Ishikawa (cell line): ENCODE measurements around the gene LMOD3.

Experiments
- CEBPB ChIP-seq: IDR thresholded peaks from 2 replicates; pipeline ENCODE4 v1.6.1; 2012
- CREB1 ChIP-seq: IDR thresholded peaks from 2 replicates; pipeline ENCODE4 v1.6.1; 2012; ENCODE audit warnings: low read depth
- FOXM1 ChIP-seq: IDR thresholded peaks from 2 replicates; pipeline ENCODE4 v1.6.1; 2012; ENCODE audit warnings: low read depth, borderline replicate concordance
- NFIC ChIP-seq: IDR thresholded peaks from 2 replicates; pipeline ENCODE4 v1.6.1; 2012
- RAD21 ChIP-seq: IDR thresholded peaks from 2 replicates; pipeline ENCODE4 v1.6.1; 2012; ENCODE audit warnings: low read depth
- TAF1 ChIP-seq: IDR thresholded peaks from 2 replicates; pipeline ENCODE4 v1.6.1; 2012; ENCODE audit warnings: low read depth, mild to moderate bottlenecking
- TCF12 ChIP-seq: IDR thresholded peaks from 2 replicates; pipeline ENCODE4 v1.6.1; 2012; ENCODE audit warnings: low read depth
- TEAD4 ChIP-seq: IDR thresholded peaks from 2 replicates; pipeline ENCODE4 v1.6.1; 2012
- YY1 ChIP-seq: IDR thresholded peaks from 2 replicates; pipeline ENCODE4 v1.6.1; 2012; ENCODE audit warnings: low read depth
- ZBTB7A ChIP-seq: IDR thresholded peaks from 2 replicates; pipeline ENCODE4 v1.6.1; 2012; ENCODE audit warnings: low read depth
- TF ChIP-seq, protein P1 (sequence below): IDR thresholded peaks from 2 replicates; pipeline ENCODE4 v1.6.1; 2012
- TF ChIP-seq, protein P2 (sequence below): IDR thresholded peaks from 2 replicates; pipeline ENCODE4 v1.6.1; 2012
- TF ChIP-seq, protein P3 (sequence below): IDR thresholded peaks from 2 replicates; pipeline ENCODE4 v1.6.1; 2012; ENCODE audit warnings: low read depth, mild to moderate bottlenecking

DNA sequence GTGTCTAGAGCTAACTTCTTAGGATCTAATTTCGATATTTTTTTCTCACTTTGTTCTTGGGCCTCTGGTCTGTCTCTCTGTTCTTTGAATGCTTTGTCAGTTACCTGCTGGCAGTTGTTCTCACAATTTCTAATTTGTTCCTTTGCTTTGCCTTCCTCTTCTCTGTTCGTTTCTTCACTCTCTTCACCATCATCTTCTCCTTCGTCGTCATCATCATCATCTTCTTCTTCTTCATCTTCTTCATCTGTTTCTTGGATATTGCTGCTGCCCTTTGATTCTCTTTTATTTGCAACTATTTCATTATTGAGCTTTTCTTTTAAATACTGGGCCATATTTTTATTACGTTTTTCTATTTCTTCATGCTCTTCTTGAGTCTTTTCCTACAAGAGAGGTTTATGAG lies 2.7 kb downstream of the LMOD3 start:
- TF ChIP-seq TAF1 (no peak), TEAD4 (no peak), NFIC (no peak), TCF12 (no peak), CEBPB (no peak), YY1 (no peak), ZBTB7A (no peak), FOXM1 (no peak), RAD21 (no peak), CREB1 (no peak)
- TF ChIP-seq, protein P1, sequence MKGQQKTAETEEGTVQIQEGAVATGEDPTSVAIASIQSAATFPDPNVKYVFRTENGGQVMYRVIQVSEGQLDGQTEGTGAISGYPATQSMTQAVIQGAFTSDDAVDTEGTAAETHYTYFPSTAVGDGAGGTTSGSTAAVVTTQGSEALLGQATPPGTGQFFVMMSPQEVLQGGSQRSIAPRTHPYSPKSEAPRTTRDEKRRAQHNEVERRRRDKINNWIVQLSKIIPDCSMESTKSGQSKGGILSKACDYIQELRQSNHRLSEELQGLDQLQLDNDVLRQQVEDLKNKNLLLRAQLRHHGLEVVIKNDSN, result no peak
- TF ChIP-seq, protein P2, sequence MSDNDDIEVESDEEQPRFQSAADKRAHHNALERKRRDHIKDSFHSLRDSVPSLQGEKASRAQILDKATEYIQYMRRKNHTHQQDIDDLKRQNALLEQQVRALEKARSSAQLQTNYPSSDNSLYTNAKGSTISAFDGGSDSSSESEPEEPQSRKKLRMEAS, result no peak
- TF ChIP-seq, protein P3, sequence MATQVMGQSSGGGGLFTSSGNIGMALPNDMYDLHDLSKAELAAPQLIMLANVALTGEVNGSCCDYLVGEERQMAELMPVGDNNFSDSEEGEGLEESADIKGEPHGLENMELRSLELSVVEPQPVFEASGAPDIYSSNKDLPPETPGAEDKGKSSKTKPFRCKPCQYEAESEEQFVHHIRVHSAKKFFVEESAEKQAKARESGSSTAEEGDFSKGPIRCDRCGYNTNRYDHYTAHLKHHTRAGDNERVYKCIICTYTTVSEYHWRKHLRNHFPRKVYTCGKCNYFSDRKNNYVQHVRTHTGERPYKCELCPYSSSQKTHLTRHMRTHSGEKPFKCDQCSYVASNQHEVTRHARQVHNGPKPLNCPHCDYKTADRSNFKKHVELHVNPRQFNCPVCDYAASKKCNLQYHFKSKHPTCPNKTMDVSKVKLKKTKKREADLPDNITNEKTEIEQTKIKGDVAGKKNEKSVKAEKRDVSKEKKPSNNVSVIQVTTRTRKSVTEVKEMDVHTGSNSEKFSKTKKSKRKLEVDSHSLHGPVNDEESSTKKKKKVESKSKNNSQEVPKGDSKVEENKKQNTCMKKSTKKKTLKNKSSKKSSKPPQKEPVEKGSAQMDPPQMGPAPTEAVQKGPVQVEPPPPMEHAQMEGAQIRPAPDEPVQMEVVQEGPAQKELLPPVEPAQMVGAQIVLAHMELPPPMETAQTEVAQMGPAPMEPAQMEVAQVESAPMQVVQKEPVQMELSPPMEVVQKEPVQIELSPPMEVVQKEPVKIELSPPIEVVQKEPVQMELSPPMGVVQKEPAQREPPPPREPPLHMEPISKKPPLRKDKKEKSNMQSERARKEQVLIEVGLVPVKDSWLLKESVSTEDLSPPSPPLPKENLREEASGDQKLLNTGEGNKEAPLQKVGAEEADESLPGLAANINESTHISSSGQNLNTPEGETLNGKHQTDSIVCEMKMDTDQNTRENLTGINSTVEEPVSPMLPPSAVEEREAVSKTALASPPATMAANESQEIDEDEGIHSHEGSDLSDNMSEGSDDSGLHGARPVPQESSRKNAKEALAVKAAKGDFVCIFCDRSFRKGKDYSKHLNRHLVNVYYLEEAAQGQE, result no peak
